HTERT RPE-1 (cell line): Measurements from ENCODE around the gene SPATA19.

ENCODE experiments used
- in situ Hi-C: fragments of 300-500 bp; cut with MboI; formaldehyde crosslinking; loops from 4 replicates; pipeline ENCODE4 v1.14.3; 2020; ENCODE audit warnings: low sequenced_read_pairs

The SPATA19 gene

GRCh38 chr11:133835593-133836548 lies 9.4 kb downstream of the SPATA19 start:
- in situ Hi-C loops: no loop called here

- in situ Hi-C loops: no loop called here
Measured at GRCh38 chr11:133834682-133835592, 10.4 kb downstream of the SPATA19 start.

GRCh38 chr11:133833898-133834681 lies 11.2 kb downstream of the SPATA19 start:
- in situ Hi-C loops: no loop called here

GRCh38 chr11:133832991-133833897 lies 12.1 kb downstream of the SPATA19 start:
- in situ Hi-C loops: no loop called here

GRCh38 chr11:133832096-133832990 lies 13.0 kb downstream of the SPATA19 start:
- in situ Hi-C loops: no loop called here

GRCh38 chr11:133830931-133831907 lies 14.1 kb downstream of the SPATA19 start:
- in situ Hi-C loops: no loop called here

- in situ Hi-C loops: no loop called here
Measured at GRCh38 chr11:133829566-133829965, 15.7 kb downstream of the SPATA19 start.

GRCh38 chr11:133828871-133829270 lies 16.4 kb downstream of the SPATA19 start:
- in situ Hi-C loops: no loop called here

- in situ Hi-C loops: no loop called here
Measured at GRCh38 chr11:133827556-133827955, 17.8 kb downstream of the SPATA19 start.

- in situ Hi-C loops: no loop called here
Measured at GRCh38 chr11:133826866-133827265, 18.4 kb downstream of the SPATA19 start.

- in situ Hi-C loops: no loop called here
Measured at GRCh38 chr11:133825666-133826065, 19.6 kb downstream of the SPATA19 start.

GRCh38 chr11:133825156-133825555 lies 20.2 kb downstream of the SPATA19 start:
- in situ Hi-C loops: no loop called here

- in situ Hi-C loops: no loop called here
Measured at GRCh38 chr11:133824593-133824992, 20.7 kb downstream of the SPATA19 start.

GRCh38 chr11:133823614-133824013 lies 21.7 kb downstream of the SPATA19 start:
- in situ Hi-C loops: no loop called here

- in situ Hi-C loops: no loop called here
Measured at GRCh38 chr11:133823211-133823610, 22.1 kb downstream of the SPATA19 start.

GRCh38 chr11:133821776-133822175 lies 23.5 kb downstream of the SPATA19 start:
- in situ Hi-C loops: no loop called here

GRCh38 chr11:133819746-133820315 lies 25.5 kb downstream of the SPATA19 start:
- in situ Hi-C loops: no loop called here
